ENCODE data around the gene SYNE3.

SYNE3 gene

DNA sequence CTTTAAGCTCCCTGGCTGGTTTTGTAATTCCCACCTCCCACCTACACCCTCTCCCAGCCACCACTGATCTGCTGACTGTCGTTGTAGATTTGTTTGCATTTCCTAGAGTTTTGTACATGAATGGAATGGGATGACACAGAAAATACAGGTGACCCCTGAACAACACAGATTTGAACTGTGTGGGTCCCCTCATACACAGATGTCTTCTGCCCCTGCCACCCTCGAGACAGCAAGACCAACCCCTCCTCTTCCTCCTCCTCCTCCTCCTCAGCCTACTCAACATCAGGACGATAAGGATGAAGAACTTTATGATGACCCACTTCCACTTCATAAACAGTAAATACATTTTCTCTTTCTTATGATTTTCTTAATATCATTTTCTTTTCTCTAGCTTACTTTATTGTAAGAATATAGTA is 28.8 kb downstream of the SYNE3 start:
- no peak for DNase-seq

DNA sequence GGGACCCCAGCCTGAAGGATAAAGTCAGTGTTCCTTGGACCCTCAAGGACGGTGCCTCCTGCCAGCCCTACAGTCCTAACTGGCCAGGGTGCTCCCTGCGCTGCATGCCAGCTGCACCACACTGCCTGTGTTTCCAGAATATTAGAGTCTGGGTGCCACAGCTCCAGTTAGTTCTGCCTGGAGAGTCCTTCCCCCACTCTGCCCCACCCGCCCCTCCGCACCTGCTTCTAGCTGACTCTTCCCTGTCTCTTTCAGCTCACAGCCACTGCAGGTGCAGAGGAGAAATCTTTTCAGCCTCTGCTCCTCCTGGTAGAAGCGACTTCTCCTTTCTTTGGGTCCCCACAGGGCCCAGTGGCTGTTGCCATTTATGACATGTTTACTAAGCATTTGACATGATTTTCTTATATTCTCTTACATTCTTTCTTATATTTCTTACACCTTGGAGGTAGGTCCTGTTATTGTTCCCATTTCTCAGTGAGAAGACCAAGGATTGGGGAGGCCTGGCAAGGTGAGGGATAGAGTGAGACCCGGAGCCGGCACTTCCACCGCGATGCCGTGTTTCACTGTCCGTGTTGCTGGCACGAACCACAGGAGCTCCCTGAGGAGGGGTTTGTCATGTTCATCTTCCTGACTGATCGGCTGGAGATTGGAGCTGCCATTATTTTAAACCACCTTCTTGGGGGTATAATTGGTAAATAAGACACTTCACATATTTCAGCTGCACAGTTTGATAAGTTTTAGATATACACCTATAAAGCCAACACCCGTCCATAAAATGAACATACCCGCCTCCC is 29.4 kb downstream of the SYNE3 start:
- DNase-seq: no peak

DNA sequence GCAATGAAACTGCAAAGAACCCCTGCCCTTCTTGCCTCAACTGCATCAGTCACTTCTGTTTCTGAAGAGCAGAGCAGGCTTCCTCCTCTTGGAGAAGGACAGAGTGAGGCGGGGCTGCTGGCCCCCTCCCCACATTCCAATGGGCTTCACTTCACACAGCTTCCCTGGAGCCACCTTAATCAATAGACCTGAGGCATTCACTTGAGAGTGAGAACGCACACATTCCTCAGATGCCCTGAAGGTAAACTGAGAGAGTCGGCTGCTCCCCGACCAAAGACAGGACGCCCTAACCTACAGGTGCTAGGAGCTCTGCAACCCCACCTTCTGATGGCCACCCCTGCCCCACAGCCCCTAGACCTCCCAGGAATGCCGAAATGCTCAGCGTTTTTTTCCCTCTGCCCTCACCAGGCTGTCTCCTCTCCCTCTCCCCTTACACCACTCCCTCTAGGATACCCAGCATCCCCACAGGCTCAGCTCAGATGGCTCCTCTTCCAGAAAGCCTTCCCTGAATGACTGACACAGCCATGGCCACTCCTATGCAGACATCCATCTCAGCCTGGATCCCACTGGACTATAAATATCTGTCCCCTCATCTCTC is 31.1 kb downstream of the SYNE3 start:
- DNase-seq: peak; percentile 75

DNA sequence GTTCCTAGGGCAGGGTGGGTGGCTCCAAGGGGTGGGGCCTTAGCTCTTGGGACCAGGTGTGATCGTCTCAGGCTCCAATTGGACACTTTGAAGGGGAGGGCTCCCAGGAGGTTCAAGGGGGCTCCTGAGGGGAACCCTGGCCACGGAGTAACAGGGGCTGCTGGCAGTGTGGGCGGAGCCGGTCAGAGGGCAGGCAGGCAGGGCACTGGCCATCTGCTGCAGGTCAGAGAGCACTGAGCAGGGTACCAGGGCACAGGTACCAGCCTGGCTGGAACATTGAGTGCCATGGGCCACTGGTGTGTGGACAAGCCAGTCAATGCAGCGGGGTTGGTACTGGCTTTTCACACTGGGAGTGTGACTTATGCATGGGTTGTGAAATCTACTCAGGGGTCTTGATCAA is 32.2 kb downstream of the SYNE3 start:
- no peak for DNase-seq

DNA sequence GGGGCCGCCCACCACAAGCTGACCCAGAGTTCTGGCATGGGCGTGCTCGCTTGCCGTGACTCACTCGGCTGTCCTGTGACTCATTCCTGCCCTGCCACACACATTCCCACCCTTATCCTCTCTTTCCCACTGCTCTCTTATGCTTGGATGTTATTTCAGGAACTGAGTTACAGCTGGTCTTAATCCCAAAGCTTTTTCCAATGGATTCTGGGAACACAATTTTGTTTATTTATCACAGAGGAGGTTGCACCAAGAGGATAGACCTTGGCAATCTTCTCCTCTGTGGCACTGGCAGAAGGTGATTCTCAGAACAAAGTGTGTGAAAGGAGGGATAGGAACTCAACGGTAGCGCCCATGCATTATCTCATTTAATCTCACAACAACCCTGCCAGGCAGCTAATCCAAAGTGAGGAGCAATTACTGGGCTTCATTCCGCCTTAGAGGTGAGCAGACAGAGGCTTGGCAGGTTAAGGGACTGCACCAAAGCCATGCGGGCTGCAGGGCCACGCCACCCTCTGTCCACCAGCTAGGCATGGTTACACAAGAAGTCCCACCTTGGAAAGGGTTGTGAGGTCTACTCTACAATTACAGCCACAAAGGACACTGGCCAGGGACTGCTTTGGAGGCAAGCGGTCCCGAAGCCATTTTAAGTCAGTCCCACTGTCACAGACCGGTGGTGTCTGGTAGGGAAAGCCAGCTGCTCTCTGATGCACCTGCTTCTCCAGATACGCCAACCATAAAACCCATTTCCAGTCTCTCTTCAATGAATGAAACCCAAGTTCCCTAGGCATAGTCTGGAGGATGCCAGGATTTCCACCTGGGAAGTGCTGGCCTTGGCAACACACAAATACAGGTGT is 32.9 kb downstream of the SYNE3 start:
- peak; percentile 96 for DNase-seq

DNA sequence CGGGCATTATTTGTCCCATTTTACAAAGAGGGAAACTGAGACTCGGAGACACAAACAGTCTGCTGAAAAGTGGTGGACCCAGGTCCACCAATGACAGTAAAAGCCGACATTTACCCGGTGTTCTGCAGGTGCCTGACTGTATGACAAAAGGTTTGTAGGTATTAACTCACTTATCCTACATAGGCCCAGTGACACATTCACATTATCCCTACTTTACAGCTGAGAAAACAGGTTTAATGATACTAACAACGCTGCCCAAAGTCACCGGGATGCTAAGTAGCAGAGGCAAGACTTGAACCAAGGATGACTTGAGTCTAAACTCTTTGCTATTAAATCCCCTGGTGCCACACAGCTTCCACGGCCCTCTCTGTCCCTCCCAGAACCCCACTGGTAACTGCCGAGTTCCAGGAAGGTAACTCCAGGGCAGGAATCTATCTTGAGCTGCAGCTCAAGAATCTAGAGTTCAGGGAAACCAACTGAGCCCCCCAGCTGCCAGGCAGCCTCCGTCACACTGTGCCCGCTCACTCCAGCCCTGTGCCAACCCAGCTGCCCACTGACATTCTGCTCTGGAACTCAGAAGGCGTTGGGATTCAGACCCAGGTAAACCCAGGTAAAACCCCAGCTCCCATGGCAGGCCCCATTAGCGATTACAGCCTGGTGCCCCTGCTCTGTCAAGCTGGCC is 33.7 kb downstream of the SYNE3 start:
- no peak for DNase-seq

DNA sequence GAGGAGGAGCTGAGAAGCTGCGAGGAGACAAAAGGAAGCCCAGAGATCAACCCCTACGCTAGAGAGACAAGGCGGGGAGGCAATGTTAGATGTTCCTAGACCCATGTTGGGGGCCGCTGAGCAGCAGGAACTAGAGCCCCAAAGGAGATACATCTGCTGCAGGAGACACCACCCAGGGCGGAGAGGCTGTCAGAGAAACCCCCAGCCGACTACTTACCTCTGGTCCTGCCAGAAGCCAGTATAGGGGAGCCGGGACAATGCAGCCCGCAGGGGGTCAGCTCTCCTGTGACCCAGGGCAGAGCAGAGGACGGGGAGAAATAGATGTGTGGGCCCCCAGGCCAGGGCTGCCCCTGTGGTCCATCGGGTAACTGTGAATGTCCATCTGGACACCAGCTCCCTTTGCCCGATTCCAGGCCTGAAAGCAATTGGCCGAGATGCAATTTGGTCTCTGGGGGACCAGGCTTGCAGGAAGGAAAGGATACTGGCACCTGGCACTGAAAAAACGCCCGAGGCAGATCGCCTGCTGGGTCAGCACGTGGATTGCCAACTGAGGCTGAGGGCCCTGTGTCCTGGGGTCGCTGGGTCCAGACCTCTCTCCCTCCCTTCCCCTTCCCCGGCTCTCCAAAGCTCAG is 34.9 kb downstream of the SYNE3 start:
- no peak for DNase-seq

DNA sequence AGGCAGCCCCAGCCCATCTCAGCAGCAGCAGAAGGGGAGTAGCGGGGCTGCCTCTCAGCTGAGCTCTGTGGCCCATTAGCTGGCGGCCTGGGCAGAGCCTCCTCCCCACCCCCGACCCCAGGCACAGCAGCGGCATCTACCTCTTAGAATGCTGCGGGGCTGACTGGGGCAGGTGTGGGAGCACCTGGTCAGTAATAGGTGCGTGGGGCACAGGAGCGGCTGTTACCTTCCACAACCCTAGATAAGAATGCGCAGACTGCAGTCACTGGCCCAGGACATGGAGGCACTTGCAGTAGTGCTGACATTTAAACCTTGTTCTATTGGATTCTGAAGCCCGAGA is 35.6 kb downstream of the SYNE3 start:
- no peak for DNase-seq

DNA sequence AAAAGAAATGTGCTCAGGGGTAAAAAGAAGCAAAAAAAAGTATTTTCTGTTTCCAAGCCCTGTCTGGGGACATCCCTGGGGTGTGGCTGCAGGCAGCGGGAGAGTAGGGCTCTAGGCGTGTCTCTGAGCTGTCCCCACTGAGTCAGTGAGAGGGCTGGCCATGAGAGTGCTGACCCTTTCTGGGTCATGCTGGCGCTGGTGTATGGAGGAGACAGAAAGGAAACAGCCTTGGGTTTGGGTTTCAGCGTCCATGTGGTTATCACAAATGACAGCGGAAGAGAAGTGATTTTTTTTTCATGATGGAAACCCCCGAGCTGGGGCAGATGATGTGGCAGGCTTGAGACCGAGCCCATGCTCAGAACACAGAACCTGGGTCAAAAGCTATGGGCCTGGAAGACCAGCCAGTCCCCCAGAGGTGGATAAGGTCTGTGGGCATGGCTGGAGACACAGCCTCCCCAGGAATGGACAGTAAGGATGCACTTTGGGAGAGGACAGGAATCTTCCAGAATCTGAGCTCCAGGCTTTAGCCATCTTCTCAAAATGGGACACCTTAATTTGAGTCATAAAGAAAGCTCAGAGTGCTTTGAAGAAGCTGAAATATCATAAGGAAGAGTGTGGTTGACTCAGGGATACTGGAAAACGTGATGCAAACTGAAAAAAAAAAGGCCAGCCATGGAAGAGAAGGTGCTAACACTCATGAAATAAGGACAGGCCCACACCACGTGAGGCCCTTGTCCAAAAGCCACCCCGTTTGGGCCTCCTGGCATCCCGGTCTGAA is 36.2 kb downstream of the SYNE3 start:
- no peak for DNase-seq

DNA sequence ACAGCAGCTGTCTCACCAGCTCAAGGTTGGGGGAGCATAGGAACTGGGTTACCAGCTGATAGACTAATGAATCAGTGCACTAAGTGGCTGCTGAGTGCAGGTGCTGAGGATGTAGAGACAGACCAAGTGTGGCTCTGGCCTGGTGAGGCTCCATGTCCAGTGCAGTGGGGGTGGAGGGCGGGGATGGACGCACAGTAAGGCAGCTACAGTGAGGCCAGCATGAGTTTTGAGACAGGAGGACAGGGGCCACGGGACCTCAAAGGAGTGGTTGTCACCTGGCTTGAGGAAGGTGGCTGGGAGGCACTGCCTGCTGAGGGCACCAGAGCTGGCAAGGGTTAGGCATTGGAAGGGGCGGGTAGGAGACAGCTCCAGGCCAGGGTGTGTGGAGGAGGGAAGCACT is 37.0 kb downstream of the SYNE3 start:
- DNase-seq: no peak

DNA sequence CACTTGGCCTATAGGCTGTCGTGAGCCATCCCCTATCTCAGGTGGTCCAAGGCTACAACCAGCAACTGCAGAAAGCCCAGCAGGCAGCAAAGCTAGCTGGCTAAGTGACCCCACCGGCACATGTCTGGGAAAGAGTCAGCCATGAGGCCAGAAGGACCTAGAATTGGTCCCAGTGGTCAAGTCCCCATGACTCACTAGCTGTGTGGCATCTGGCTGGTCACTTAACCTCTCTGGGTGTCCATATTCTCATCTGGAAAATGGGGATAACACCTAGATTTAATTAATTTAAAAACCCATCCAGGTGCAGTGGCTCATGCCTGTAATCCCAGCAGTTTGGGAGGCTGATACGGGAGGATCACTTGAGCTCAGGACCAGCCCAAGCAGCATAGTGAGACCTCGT is 37.6 kb downstream of the SYNE3 start:
- DNase-seq: no peak

DNA sequence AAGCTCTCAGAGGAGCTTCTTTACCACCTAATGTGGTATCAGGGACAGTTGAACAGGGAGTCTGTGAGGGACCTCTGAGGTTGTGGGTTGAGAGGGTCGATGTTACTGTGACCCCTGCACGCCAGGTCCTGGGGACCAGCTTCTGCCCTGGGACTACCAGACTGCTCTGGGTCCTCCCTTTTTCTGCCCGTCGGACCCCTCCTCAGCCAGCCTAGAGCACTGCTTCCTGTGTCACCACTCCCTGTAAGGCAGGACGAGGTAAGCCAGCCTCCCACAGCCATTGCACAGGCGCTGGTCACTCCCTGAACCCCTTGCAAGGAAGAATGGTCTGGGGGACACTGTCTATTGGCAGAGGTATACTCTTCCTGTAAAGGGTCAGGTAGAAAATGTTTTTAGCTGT is 38.1 kb downstream of the SYNE3 start:
- no peak for DNase-seq

DNA sequence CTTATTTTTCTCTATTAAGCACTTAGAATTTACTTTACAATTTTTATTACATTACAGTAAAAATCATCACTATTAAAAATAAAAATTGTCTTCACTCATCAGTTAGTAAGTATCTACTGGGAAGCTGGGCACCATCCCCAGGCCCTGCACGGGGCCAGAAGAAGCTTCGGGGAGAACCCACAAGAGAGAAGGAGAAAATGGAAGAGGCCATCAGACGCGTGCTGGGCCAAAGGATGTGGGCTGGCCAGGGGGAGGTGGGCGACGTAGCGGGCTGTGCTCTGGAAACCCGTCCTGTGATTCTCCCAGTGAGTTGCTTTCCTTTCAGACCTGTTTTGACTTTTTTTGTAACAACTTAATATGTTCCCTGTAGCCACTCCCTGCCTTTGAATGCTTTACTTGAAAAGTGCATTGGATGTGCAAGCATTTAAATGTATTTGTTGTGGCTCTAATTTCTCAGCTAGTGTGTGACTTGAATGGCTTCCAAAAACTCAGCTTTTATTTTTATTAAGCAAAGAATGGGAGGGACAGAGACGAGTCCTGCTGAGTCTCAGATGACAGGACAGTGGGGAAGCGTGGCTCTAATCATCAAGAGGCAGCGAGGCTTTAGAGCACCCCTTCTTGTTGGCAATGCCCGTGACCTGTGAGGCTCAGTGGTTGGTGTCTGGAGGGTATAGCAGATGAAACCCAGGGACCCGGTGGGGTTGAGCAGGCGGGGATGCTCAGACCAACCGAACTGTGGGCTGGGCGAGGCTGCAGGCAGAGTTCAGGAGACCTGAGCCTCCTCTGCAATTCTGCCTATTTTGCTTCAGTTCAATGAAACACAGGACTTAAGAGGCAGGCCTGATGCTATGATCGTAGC is 38.8 kb downstream of the SYNE3 start:
- DNase-seq: no peak

DNA sequence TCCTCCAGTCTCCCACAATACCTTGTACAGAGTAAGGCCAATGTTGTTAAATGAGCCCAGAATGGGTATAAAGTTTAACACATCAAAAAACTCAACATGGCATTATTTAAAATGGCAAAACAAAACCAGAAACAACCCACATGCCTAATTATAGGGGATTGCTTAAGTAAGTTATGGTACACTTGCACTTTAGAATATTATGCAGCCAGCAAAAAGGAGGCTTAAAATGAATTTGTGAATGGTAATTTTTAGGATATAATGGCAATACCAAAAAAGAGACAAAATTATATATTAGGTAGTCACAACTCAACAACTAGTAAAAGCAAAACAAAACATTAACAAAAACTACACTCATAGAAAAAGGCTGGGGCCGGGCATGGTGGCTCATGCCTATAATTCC is 39.7 kb downstream of the SYNE3 start:
- no peak for DNase-seq

DNA sequence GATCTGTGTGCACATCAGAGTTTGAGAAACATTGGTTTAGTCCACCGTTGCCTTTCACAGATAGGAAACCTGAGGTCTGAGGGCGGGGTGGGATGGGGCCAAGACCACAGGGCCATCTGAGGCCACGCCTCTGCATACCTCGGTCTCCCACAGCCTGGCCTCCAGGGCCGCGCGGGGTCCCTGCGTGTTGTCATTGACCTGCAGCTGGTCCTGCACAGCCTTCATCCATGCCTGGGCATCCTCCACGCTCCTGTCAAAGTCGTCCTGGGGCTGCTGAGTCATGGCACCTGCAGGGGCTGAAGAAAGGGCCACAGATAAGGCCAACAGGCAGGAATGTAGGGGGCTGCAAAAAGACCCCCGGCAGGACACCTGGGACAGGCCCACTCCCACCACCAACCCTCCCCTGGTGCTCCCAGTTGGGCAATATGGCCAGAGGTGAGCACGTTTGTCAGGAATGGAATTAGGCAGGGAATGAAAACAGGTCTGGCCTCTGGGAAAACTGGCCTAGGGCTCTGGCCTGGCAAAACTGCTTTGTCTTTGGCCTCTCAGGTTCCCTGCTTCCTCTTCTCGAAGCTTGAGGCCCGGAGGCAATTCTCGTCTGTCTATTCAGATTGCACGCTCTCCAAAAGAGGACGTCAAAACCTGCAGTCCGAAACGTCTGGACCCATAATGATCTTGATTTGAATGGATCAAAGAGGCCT is 40.8 kb downstream of the SYNE3 start:
- DNase-seq: peak; percentile 93

DNA sequence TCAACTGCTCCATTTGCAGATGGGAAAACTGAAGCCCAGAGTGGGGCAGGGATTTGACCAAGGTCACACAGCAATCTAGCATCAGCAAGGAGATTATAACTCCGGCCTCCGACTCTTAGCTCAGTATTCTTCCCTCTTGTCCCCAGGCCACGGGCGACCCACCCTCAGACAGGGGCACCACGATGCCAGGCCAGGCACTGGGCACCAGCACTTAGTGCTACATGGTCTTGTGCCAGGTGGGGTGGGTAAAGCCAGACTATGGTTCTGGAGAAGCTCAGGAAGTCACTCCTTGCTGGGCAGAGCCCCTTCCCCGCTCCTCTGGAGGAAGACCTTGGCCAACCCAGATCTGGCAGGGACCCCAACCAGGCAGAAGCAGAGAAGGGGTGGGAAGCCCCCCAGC is 41.5 kb downstream of the SYNE3 start:
- no peak for DNase-seq

DNA sequence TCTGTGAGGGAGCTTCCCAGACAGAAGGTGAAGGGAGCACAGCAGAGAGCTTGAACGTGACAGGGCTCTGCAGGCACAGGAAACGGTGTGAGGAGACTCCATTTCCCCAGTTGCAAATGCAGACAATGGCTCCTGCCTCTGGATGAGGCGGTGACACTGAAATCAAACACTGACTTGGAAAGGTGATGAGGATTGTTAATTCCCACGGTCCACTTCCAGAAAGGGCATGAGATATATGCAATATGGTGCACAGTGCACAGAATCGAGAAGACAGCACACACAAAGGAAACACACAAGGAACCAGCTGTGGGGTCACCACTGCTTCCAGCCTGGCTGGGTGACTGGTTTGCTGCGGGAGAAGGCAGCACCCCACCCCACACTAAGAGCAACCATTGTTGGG is 42.0 kb downstream of the SYNE3 start:
- no peak for DNase-seq

DNA sequence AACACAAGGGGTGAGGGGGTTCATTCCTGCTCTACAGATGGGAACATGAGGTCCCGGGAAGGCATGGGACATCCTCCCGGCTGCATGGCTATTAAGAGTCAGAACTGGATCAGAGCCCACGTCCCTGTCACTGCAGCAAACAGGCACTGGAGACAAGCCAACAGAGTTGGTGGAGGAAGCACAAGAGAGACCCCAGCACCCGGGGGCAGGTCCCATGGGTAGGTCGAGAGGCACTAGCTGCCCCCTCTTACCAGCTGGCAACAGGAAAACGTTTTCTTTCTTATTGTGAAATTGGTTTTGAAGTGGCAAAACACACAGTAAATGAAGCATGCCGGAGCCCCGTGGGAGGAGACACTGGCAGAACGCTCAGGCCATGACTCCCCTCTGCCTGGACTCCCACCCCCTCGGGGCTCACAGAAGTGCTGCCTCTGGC is 43.6 kb downstream of the SYNE3 start:
- no peak for DNase-seq

DNA sequence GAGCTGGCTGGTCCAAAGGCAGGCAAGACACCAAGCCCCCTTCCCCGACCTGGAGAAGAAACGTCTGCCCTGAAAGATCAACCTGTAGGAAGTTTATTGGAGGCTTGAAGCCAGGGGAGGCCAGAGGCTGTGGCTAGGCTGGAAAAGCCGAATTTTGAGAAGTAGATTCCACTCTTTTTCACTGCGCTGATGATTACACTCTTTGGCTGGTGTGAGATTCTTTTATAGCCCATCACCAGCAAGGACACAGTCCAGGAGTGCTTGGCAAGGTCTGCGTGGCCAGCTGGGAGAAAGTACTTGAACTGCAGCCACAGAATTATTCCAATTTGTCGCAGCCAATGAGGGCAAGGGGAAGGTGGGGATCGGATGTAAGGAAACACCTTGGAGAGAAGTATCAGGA is 45.0 kb downstream of the SYNE3 start:
- DNase-seq: no peak

DNA sequence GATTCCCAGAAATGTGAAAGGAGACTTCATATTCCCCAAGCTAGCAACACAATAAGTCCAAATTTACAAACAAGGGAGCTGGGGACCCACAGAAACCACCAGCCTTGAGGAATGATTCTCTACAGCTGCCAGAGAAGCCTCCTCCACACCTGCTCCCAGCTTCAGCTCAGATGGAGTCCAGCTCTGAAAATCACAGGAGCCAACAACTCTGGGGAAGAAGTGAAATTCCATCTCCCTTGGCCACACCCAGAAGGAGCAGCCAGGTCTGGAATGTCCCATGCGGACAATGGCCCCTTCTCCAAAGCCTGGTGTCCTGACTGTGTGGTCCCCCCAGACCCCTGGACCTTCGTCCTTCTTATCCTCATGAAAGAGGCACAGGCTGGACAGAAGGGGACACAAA is 45.4 kb downstream of the SYNE3 start:
- DNase-seq: no peak

DNA sequence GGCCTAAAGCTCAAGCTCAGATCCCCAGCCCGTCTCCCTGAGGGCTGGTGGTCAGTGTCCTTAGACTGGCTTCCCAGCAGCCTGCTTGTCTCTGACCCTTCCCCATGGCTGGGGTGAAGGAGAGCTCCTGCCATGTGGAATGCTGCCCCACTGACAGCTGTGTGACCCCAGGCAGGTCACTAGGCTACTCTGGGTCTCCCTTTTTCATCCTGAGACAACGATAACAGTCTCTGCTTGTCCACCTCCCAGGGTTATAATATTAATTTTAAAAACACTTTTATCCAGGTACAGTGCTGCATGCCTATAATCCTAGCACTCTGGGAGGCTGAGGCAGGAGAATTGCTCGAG is 47.3 kb downstream of the SYNE3 start:
- DNase-seq: no peak
